NCI-H1417 (cell line): ENCODE results near the gene GGCT.

Source experiments
- DNase-seq, 3 experiments: peaks; one replicate each; lab custom pipeline; 2025; lab: John Stamatoyannopoulos, UW

The GGCT gene

DNA sequence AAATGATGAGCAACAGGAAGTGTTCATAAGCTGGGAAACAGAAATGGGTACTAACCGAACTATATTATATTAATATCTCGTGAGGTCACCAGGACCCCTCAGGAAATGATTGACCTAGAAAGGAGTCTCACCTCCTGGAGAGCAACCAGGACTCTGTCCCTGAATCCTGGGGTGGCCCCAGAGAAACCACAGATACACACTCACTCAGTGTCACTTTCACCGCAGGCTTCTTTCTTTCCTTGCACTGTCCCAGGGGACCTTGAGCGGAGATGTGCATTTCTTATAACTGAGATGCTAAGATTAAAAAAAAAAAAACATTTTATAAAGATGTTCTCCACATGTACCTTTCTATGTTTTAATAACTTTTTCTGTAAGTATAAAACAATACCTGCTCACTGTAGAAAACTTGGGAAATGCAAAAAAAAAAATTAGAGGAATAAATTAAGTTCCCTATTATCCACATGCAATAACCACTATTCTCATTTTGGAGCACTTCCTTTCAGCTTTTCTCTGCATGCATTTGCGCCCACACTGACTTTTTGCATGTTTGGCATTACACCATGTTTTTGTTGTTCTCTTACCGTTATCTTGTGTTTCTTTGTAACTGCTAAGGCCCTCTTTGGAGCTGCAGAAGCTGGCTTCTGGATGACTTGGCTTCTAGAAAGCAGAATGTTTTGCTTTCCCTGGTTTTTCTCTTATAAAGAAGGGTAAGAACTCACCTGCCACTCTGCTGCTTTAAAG is 41.1 kb downstream of the GGCT start:
- no peak for DNase-seq

DNA sequence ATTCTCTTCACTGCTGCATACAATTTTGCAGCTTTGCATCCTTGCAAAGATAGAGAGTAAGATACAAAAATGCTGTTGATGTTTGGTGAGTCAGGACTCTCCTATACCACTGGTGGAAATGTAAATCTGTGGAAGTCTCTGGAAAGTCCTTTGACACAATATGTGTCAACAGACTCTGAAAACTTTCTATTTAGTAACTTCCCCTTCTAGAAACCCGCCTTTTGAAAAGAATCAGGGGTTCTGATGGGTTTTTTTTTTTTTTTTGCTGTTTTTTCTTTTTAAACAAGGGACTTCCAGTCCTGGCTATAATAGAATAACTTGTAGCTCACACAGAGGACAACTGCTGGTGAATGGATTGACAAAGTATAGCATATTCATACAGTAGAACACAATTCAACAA is 42.5 kb downstream of the GGCT start:
- no peak for DNase-seq

DNA sequence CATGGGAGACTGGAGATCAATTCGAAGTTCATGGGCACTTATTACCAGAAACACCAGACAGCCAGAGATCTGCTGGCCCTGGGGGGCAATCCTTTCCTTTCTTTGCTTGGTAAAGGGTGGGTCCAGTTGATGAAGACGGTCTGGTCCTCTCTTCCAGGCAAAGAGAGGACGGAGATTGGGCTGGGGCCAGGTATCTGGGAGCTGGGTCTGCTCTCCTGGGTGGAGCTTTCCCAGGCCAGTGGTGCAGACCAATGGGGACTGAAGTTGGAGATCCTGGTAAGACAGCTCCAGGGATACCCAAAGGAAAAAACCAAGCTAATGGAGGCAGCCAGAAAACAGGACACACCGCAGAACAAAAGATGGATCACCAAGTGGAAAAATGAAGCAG is 44.4 kb downstream of the GGCT start:
- no peak for DNase-seq

DNA sequence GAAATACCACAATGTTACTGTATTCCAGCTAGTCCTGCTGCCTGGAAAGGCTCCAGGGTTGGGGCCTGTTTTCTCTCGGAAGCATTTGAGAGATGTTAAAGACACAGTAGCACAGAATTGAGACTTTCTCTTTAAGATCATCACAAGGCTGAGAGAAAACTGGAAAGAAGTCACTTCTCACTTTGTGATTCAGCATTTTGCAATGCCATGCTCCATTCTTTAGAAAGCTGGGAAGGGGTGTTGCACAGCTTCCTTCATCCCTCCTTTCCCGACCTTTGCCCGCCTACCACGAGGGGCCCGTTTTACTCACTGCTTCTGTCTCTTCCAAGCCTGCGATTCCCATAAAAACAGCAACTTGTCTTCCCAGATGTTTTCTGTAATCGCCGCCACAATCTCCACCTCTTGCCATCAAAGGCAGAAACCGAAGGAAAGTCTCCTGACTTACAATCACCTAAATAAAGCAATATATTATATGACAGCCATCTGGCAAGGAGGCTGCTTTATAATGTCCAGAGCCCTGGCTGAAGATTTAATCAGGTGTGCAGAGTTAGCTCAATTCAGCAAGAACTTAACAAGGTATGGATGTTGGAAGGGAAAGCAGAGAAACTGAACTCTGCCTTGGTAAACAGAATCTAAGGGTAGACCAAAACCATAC is 44.9 kb downstream of the GGCT start:
- no peak for DNase-seq

DNA sequence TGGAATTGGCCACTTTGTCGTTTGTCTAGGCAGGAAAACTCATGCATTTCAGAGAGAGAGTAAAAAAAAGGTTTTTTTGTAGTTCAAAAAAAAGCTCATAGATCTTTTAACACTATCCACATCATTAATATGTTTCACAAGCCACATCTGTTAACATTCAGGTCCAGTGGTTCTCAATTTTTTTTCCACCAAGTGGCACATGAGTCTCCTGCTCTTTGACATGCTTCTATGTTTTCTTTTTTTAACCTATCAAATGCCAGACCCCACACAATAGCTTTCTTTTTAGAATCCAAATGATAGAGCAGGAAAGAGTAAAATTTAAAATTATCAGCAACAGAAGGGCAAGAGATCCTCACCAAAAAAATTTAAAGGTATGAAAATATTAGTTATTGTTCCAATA is 46.3 kb downstream of the GGCT start:
- DNase-seq, result no peak

DNA sequence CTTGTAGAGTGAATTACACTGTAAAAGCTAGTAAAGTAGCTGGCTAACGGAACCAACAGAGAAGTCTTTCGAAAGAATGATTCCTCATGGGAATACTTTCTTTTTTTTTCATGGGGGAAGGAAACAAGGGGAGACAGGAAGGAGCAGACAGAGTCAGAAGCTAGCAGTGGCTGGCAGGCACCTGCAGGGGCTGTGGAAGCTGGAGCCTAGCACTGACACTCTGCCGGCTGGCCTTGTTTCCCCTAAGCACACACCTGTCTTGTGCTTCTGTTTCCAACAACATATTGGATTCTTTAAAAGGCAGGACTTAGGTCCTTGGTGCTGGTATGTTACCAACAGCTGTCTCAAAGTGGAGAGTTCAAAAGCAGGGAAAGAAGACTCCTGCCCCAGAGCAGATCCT is 50.7 kb downstream of the GGCT start:
- no peak for DNase-seq

GRCh38 chr7:30453016-30453415 is 51.6 kb downstream of the GGCT start:
- no peak for DNase-seq

DNA sequence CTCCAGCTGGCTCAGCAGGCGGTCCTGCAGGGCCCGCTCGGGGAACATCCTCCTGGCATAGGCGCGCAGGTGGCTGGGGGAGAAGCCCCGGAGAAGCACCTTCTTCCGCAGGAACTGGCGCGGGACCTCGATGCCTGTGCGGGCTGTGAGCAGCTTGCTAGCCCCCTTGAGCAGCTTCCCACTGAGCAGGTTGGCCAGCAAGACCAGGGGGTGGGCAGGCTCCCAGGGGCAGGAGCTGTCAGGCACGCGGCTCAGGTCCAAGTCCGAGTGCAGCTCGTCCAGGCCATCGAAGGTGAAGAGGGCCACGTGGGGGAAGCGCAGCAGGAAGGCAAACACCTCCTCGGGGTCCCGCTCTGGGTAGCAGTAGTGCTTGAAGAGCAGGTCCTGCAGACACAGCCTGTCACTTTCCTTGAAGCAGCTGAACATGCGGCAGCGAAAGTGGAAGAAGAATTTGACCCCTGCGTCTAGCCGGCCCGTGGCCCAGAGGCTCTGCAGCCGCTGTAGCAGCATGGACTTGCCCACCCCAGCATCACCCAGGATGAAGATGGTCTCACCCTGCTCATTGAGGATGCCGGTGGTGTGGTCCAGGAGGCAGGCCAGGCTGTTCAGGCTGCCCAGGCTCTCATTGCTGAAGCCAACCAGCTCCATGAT is 52.2 kb downstream of the GGCT start:
- DNase-seq, result no peak

GRCh38 chr7:30451539-30452279 is 52.9 kb downstream of the GGCT start:
- no peak for DNase-seq

DNA sequence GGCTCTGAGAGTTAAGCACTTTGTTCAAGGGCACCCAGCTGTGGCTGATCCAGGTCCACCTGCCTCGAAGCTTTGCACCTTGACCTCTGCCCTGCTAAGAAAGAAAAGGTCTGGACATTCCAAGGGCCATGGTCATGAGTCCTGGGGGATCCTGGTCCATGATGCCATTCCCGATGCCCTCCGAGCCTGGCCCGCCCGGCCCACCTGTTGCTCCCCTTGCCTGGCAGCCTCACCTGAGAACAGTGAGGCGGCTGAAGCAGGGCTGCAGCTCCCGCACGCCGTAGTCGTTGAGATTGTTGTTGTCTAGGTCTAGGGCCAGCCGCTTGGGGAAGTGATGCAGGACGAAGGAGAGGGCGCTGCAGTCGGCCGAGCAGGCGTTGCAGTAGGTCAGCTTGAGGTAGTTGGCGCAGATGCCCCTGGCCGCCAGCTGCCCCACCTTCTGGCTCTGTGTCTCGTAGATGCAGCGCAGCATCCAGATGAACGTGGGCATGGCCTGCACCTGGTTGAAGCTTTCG is 53.6 kb downstream of the GGCT start:
- DNase-seq, result no peak

- no peak for DNase-seq
Observed at GRCh38 chr7:30450240-30450982, 54.2 kb downstream of the GGCT start.

DNA sequence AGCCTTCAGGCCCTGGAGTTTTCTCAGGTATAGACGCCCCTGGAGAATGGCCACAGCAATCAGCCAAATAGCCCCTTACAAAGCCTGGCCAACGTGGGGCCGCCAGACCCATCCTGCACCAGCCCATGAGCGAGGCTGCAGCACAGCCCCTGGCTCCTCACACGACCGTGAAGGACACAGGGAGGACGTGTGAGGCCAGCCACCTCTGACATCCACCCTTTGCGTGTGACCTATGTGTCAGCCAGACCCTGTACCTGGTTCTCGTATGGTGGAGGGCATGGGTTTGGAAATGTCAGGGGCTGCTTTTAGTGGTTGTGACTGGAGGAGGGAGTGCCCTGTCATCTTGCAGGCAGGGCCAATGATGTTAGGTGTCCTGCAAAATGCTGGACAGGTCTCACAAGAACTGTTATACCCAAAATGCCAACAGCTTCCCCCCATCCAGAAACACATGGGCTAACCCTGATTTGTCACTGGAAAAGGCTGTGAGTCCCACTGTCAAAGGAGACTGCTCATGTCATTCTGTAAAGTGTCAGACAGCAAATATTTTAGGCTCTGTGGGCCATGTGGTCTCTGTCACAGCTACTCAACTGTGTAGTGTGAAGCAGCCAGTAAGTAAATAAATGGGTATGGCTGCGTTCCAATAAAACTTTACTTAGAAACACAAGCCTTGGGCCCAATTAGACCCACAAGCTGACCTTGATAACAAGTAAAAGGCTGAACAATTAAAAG is 56.0 kb downstream of the GGCT start:
- DNase-seq, result no peak

- no peak for DNase-seq
Observed at GRCh38 chr7:30447466-30447865, 57.2 kb downstream of the GGCT start.
